HepG2 (cell line): ENCODE results near the gene CD19. TPM values are rescaled to one million over a fixed set of nuclear protein-coding genes. Genes with fewer than 3 reads are reported as not detected.

Experiments used
- ATAC-seq: fragments of 200-7000 bp; cut with Tn5 transposase; 3 replicates; pipeline ENCODE4 v1.9.1; 2020; ENCODE audit warnings: mild to moderate bottlenecking, moderate library complexity
- BruUV-seq: library from RNA; stranded (reverse); fragments of 400-500 nt; replicated peaks from 2 replicates; lab custom pipeline; 2021; lab: Mats Ljungman, UMichigan
- CTCF ChIA-PET: fragments of 300-600 bp; formaldehyde crosslinking; extraction: SDS; loops from one replicate; lab custom pipeline; 2021; ENCODE audit warnings: low total read pairs, inconsistent platforms, low intra/inter-chr PET ratio; lab: Yijun Ruan, JAX
- POLR2A ChIA-PET: fragments of 350-600 bp; sonication (Branson Sonifier 250); formaldehyde crosslinking; loops from one replicate; lab custom pipeline; 2020; ENCODE audit warnings: antibody characterized with exemption, inconsistent platforms; lab: Yijun Ruan, JAX
- DNase-seq: peaks from one replicate; pipeline ENCODE4 v3.0.0-alpha.2; 2015; ENCODE audit warnings: low spot score
- FAIRE-seq: peaks from 3 replicates; lab custom pipeline; 2011; peaks lifted over from hg19 to GRCh38; lab: Jason Lieb, UNC
- H2AFZ ChIP-seq: one replicate; pipeline ENCODE4 v1.6.1; 2011; ENCODE audit warnings: low read length, inconsistent platforms
- H3K27ac ChIP-seq: fragments of 300-600 bp; 3 replicates; pipeline ENCODE4 v1.8.0; 2011; ENCODE audit warnings: mixed run types, mild to moderate bottlenecking, mixed read lengths, low read length, inconsistent platforms; ENCODE audit not compliant: insufficient read depth; ENCODE audit errors: extremely low read length
- H3K27me3 ChIP-seq, 2 experiments: fragments of 200-600 bp in 1 of 2; 2 replicates in 1 of 2; 3 replicates in 1 of 2; pipeline versions ENCODE4 v1.6.0 to v1.8.0; 2011; ENCODE audit warnings: low read length in 2 of 2, mild to moderate bottlenecking in 2 of 2, moderate library complexity in 2 of 2, inconsistent platforms in 1 of 2; ENCODE audit not compliant: insufficient read depth in 2 of 2, control insufficient read depth in 1 of 2
- H3K36me3 ChIP-seq, 2 experiments: fragments of 200-600 bp in 1 of 2; replicated peaks in 1 of 2; 2 replicates in 1 of 2; 3 replicates in 1 of 2; pipeline versions ENCODE4 v1.5.1 to v1.8.0; 2011; ENCODE audit warnings: low read length in 2 of 2, inconsistent platforms in 1 of 2; ENCODE audit not compliant: insufficient read depth in 2 of 2, control insufficient read depth in 1 of 2
- H3K4me1 ChIP-seq: 2 replicates; pipeline ENCODE4 v1.5.1; 2012; ENCODE audit warnings: low read length, inconsistent platforms; ENCODE audit not compliant: insufficient read depth
- H3K4me2 ChIP-seq: 2 replicates; pipeline ENCODE4 v1.6.0; 2011; ENCODE audit warnings: low read depth, low read length, inconsistent platforms
- H3K4me3 ChIP-seq, 3 experiments: fragments of 200-600 bp in 1 of 3; sonication (generic), shearing (Covaris generic) in 1 of 3; replicated peaks in 1 of 3; 2 replicates each; pipeline ENCODE4 v1.5.1; 2011 to 2016; ENCODE audit warnings: low read length in 3 of 3, inconsistent platforms in 2 of 3, low read depth in 2 of 3, mild to moderate bottlenecking in 2 of 3, control low read depth in 1 of 3, mixed read lengths in 1 of 3; ENCODE audit not compliant: insufficient read depth in 1 of 3
- H3K79me2 ChIP-seq: one replicate; pipeline ENCODE4 v1.6.1; 2011; ENCODE audit warnings: low read length, inconsistent platforms; ENCODE audit not compliant: insufficient read depth
- H3K9ac ChIP-seq: 2 replicates; pipeline ENCODE4 v1.6.0; 2011; ENCODE audit warnings: mild to moderate bottlenecking, low read depth, low read length, inconsistent platforms; ENCODE audit not compliant: insufficient read depth
- H3K9me3 ChIP-seq: 2 replicates; pipeline ENCODE4 v1.5.1; 2012; ENCODE audit warnings: mild to moderate bottlenecking, low read length
- H4K20me1 ChIP-seq: 2 replicates; pipeline ENCODE4 v1.6.0; 2011; ENCODE audit warnings: inconsistent platforms, mild to moderate bottlenecking, low read length, moderate library complexity; ENCODE audit not compliant: insufficient read depth
- BHLHE40 ChIP-seq: IDR thresholded peaks from 2 replicates; pipeline ENCODE4 v1.6.1; 2011; ENCODE audit warnings: low read length, improper control_type of control experiment
- GTF2F1 ChIP-seq: fragments of 150-350 bp; IDR thresholded peaks from 2 replicates; pipeline ENCODE4 v1.6.1; 2014; ENCODE audit warnings: low read length
- HNF4A ChIP-seq: sonication (generic); formaldehyde crosslinking; IDR thresholded peaks from 2 replicates; pipeline ENCODE4 v1.4.0; 2020; ENCODE audit warnings: missing genetic modification reagents
- NAIF1 ChIP-seq: sonication (generic); formaldehyde crosslinking; IDR thresholded peaks from 2 replicates; pipeline ENCODE4 v1.5.0; 2020; ENCODE audit warnings: mild to moderate bottlenecking, missing genetic modification reagents, borderline replicate concordance
- NBN ChIP-seq: fragments of 450-650 bp; conservative IDR thresholded peaks from 2 replicates; pipeline ENCODE4 v1.6.1; 2017
- PCBP2 ChIP-seq: fragments of 200-400 bp; formaldehyde crosslinking; optimal IDR thresholded peaks from 2 replicates; pipeline ENCODE3; 2018; ENCODE audit warnings: low read length, low read depth; ENCODE audit not compliant: poor library complexity, severe bottlenecking
- ZBTB38 ChIP-seq: sonication (generic); formaldehyde crosslinking; IDR thresholded peaks from 2 replicates; pipeline ENCODE4 v1.5.1; 2020; ENCODE audit warnings: mild to moderate bottlenecking, missing genetic modification reagents
- ZFY ChIP-seq: sonication (generic); formaldehyde crosslinking; IDR thresholded peaks from 2 replicates; pipeline ENCODE4 v1.4.0; 2020; ENCODE audit warnings: missing genetic modification reagents
- ZNF343 ChIP-seq: sonication (generic); formaldehyde crosslinking; IDR thresholded peaks from 2 replicates; pipeline ENCODE4 v1.4.0; 2020; ENCODE audit warnings: mild to moderate bottlenecking, missing genetic modification reagents
- ZNF432 ChIP-seq: sonication (generic); formaldehyde crosslinking; IDR thresholded peaks from 2 replicates; pipeline ENCODE4 v1.5.0; 2020; ENCODE audit warnings: missing genetic modification reagents, mild to moderate bottlenecking, borderline replicate concordance
- ZSCAN30 ChIP-seq: sonication (generic); formaldehyde crosslinking; IDR thresholded peaks from 2 replicates; pipeline ENCODE4 v1.5.0; 2020; ENCODE audit warnings: mild to moderate bottlenecking, missing genetic modification reagents
- WGBS: methylation state at CpG from one replicate; pipeline ENCODE4 v1.1.6; 2017; ENCODE audit warnings: low lambda C conversion rate; 5-methylcytosine and 5-hydroxymethylcytosine counted together
- in situ Hi-C: cut with HindIII; loops from 2 replicates; pipeline ENCODE4 v1.10.0; 2017; ENCODE audit warnings: low pct_unique_long_range_greater_than_20kb; ENCODE audit not compliant: extremely low pct_ligation_motif_present
- intact Hi-C: fragments of 100-400 bp; cut with micrococcal nuclease; formaldehyde crosslinking; loops from one replicate; pipeline ENCODE4 v1.10.0; 2022; ENCODE audit not compliant: unreplicated experiment
- polyA plus RNA-seq, 8 experiments: library from polyadenylated mRNA; depleted of rRNA in 3 of 8; stranded (reverse) in 7 of 8; unstranded in 1 of 8; fragments of >200 nt; fragmentation: Illumina TruSeq in 4 of 8; extraction: Trizol in 4 of 8; gene quantifications; 2 replicates each; pipeline versions ENCODE4 v1.2.1 to v1.2.3, GENCODE V29; 2011 to 2016; ENCODE audit warnings: low read depth in 4 of 8, missing spikeins in 1 of 8, mixed read lengths in 1 of 8; ENCODE audit not compliant: insufficient read depth in 1 of 8
- total RNA-seq, 5 experiments: library from RNA; depleted of rRNA; stranded (reverse); fragments of >200 nt; fragmentation: Illumina TruSeq; extraction: Trizol; gene quantifications; 2 replicates each; pipeline ENCODE4 v1.2.3, GENCODE V29; 2016; ENCODE audit warnings: low read depth in 1 of 5
- TF ChIP-seq, protein P1 (sequence below): sonication (generic); formaldehyde crosslinking; IDR thresholded peaks from 2 replicates; pipeline ENCODE4 v1.5.1; 2020; ENCODE audit warnings: missing genetic modification reagents, mild to moderate bottlenecking, borderline replicate concordance
- TF ChIP-seq, protein P2 (sequence below): sonication (generic); formaldehyde crosslinking; IDR thresholded peaks from 2 replicates; pipeline ENCODE4 v1.5.0; 2020; ENCODE audit warnings: missing genetic modification reagents
- TF ChIP-seq, protein P3 (sequence below): sonication (generic); formaldehyde crosslinking; IDR thresholded peaks from 2 replicates; pipeline ENCODE4; 2020; ENCODE audit warnings: missing genetic modification reagents, mild to moderate bottlenecking, borderline replicate concordance
- TF ChIP-seq, protein P4 (sequence below): sonication (generic); formaldehyde crosslinking; IDR thresholded peaks from 2 replicates; pipeline ENCODE4 v1.4.0; 2020; ENCODE audit warnings: missing genetic modification reagents

Gene CD19
- total and polyA plus RNA-seq, 2 of the 13 experiments (the other 11 are each of a cell fraction or from before 2014, with no cell fraction given): 0.55 to 1.1 TPM

DNA sequence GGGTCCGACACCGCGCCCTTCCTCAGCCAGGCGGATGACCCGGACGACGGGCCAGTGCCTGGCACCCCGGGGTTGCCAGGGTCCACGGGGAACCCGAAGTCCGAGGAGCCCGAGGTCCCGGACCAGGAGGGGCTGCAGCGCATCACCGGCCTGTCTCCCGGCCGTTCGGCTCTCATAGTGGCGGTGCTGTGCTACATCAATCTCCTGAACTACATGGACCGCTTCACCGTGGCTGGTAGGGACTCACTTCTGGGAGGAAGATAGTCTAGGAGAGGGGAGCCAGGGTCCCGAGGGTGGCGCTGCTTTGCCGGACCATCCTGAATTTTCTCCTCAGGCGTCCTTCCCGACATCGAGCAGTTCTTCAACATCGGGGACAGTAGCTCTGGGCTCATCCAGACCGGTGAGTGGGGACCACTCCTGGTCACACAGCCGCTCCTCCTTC, 43.4 kb downstream of the CD19 start:
- ATAC-seq: peak; percentile 28
- Histone ChIP-seq H3K36me3 (peaks cover 9 to 11% of the 10 kb centered on the region in 2 experiments; a peak in 3 of 5 replicates), H3K4me3 (peak overlapping the region; percentile 93 to 100 (median 100)), H3K79me2 (peaks cover 17% of the 10 kb centered on the region), H3K4me1 (peaks cover 24% of the 10 kb centered on the region), H2AFZ (no peak overlapping the region), H3K9ac (peak overlapping the region; percentile 88), H3K9me3 (no peaks in the 10 kb centered on the region), H3K4me2 (peak overlapping the region; percentile 94), H3K27me3 (no peaks in the 10 kb centered on the region; a peak in 1 of 5 replicates), H4K20me1 (no peaks in the 10 kb centered on the region), H3K27ac (peak overlapping the region; percentile 48)
- BruUV-seq: no TSS peak
- intact Hi-C loops: no loop called here
- DNase-seq: no peak
- in situ Hi-C loops: no loop called here
- no peak for FAIRE-seq
- ChIA-PET CTCF (no interaction called here), POLR2A (interaction anchor here (1.9 kb wide), 1 partner anchor 152 kb away, joined by 10 read pairs; the partner anchor contains the start of gene ATXN2L)
- 4% methylated on average over 26 of the region's 30 CpGs for WGBS
- TF ChIP-seq, protein P1, sequence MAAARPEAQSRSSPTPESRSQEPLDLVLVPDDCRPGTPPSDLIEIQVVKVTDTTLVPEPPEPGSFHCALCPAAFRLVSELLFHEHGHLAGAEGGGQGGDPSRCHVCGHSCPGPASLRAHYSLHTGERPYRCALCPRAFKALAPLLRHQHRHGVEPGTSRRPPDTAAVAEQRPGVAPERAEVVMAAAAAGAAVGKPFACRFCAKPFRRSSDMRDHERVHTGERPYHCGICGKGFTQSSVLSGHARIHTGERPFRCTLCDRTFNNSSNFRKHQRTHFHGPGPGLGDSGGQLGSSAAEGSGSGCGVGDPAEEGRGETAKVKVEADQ (CRISPR knock-in tag): no peak
- TF ChIP-seq HNF4A (CRISPR knock-in tag): no peak
- TF ChIP-seq, protein P2, sequence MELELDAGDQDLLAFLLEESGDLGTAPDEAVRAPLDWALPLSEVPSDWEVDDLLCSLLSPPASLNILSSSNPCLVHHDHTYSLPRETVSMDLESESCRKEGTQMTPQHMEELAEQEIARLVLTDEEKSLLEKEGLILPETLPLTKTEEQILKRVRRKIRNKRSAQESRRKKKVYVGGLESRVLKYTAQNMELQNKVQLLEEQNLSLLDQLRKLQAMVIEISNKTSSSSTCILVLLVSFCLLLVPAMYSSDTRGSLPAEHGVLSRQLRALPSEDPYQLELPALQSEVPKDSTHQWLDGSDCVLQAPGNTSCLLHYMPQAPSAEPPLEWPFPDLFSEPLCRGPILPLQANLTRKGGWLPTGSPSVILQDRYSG (CRISPR knock-in tag): 0 out of 2 replicates have a peak, but pooled peaks have one; percentile 14
- peak; percentile 52; the same call in 1 of the 2 replicates for TF ChIP-seq NAIF1 (CRISPR knock-in tag)
- no peak for TF ChIP-seq ZNF432 (CRISPR knock-in tag)
- TF ChIP-seq ZFY (CRISPR knock-in tag): no peak
- TF ChIP-seq PCBP2: no peak
- peak; percentile 47; the same call in 1 of the 2 replicates for TF ChIP-seq ZNF343 (CRISPR knock-in tag)
- TF ChIP-seq BHLHE40: no peak
- peak; percentile 29; the same call in 1 of the 2 replicates for TF ChIP-seq ZSCAN30 (CRISPR knock-in tag)
- no peak for TF ChIP-seq GTF2F1
- no peak for TF ChIP-seq NBN
- TF ChIP-seq ZBTB38 (CRISPR knock-in tag): no peak
- TF ChIP-seq, protein P3, sequence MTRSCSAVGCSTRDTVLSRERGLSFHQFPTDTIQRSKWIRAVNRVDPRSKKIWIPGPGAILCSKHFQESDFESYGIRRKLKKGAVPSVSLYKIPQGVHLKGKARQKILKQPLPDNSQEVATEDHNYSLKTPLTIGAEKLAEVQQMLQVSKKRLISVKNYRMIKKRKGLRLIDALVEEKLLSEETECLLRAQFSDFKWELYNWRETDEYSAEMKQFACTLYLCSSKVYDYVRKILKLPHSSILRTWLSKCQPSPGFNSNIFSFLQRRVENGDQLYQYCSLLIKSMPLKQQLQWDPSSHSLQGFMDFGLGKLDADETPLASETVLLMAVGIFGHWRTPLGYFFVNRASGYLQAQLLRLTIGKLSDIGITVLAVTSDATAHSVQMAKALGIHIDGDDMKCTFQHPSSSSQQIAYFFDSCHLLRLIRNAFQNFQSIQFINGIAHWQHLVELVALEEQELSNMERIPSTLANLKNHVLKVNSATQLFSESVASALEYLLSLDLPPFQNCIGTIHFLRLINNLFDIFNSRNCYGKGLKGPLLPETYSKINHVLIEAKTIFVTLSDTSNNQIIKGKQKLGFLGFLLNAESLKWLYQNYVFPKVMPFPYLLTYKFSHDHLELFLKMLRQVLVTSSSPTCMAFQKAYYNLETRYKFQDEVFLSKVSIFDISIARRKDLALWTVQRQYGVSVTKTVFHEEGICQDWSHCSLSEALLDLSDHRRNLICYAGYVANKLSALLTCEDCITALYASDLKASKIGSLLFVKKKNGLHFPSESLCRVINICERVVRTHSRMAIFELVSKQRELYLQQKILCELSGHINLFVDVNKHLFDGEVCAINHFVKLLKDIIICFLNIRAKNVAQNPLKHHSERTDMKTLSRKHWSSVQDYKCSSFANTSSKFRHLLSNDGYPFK (CRISPR knock-in tag): peak; percentile 56; the same call in 1 of the 2 replicates
- TF ChIP-seq, protein P4, sequence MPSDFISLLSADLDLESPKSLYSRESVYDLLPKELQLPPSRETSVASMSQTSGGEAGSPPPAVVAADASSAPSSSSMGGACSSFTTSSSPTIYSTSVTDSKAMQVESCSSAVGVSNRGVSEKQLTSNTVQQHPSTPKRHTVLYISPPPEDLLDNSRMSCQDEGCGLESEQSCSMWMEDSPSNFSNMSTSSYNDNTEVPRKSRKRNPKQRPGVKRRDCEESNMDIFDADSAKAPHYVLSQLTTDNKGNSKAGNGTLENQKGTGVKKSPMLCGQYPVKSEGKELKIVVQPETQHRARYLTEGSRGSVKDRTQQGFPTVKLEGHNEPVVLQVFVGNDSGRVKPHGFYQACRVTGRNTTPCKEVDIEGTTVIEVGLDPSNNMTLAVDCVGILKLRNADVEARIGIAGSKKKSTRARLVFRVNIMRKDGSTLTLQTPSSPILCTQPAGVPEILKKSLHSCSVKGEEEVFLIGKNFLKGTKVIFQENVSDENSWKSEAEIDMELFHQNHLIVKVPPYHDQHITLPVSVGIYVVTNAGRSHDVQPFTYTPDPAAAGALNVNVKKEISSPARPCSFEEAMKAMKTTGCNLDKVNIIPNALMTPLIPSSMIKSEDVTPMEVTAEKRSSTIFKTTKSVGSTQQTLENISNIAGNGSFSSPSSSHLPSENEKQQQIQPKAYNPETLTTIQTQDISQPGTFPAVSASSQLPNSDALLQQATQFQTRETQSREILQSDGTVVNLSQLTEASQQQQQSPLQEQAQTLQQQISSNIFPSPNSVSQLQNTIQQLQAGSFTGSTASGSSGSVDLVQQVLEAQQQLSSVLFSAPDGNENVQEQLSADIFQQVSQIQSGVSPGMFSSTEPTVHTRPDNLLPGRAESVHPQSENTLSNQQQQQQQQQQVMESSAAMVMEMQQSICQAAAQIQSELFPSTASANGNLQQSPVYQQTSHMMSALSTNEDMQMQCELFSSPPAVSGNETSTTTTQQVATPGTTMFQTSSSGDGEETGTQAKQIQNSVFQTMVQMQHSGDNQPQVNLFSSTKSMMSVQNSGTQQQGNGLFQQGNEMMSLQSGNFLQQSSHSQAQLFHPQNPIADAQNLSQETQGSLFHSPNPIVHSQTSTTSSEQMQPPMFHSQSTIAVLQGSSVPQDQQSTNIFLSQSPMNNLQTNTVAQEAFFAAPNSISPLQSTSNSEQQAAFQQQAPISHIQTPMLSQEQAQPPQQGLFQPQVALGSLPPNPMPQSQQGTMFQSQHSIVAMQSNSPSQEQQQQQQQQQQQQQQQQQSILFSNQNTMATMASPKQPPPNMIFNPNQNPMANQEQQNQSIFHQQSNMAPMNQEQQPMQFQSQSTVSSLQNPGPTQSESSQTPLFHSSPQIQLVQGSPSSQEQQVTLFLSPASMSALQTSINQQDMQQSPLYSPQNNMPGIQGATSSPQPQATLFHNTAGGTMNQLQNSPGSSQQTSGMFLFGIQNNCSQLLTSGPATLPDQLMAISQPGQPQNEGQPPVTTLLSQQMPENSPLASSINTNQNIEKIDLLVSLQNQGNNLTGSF (CRISPR knock-in tag): peak; percentile 41; the same call in 1 of the 2 replicates
